ENCODE data around the gene KCNJ16. TPM values are rescaled to one million over a fixed set of nuclear protein-coding genes. Genes with fewer than 3 reads are reported as not detected.

The KCNJ16 gene
- total RNA-seq, 1 donor from 2014 or later, result 0.27 TPM

- Mint-ChIP-seq H3K4me1 (ENCODE audit: low read depth, unreplicated experiment) (no peaks in the 10 kb centered on the region), H3K4me3 (ENCODE audit: unreplicated experiment) (no peak overlapping the region), H3K27me3 (ENCODE audit: unreplicated experiment) (no peaks in the 10 kb centered on the region), H3K27ac (ENCODE audit: unreplicated experiment) (no peak overlapping the region), H3K9me3 (ENCODE audit: unreplicated experiment) (no peaks in the 10 kb centered on the region), H3K36me3 (ENCODE audit: unreplicated experiment) (no peaks in the 10 kb centered on the region)
- TF ChIP-seq CTCF (IDR thresholded peaks at IDR 0.05; ENCODE audit: partially characterized antibody, unreplicated experiment), result no peak
- no peak for DNase-seq
Measured at GRCh38 chr17:70086516-70086915, 11.5 kb downstream of the KCNJ16 start.

GRCh38 chr17:70089513-70090148 lies 14.6 kb downstream of the KCNJ16 start:
- no peak for TF ChIP-seq CTCF (IDR thresholded peaks at IDR 0.05; ENCODE audit: partially characterized antibody, unreplicated experiment)
- H3K36me3 Mint-ChIP-seq (ENCODE audit: unreplicated experiment), result no peaks in the 10 kb centered on the region
- no peaks in the 10 kb centered on the region for H3K9me3 Mint-ChIP-seq (ENCODE audit: unreplicated experiment)
- H3K4me3 Mint-ChIP-seq (ENCODE audit: unreplicated experiment), result no peak overlapping the region
- H3K27ac Mint-ChIP-seq (ENCODE audit: unreplicated experiment), result no peak overlapping the region
- no peaks in the 10 kb centered on the region for H3K4me1 Mint-ChIP-seq (ENCODE audit: low read depth, unreplicated experiment)
- no peak for DNase-seq
- no peaks in the 10 kb centered on the region for H3K27me3 Mint-ChIP-seq (ENCODE audit: unreplicated experiment)

- no peak for TF ChIP-seq CTCF (IDR thresholded peaks at IDR 0.05; ENCODE audit: partially characterized antibody, unreplicated experiment)
- Mint-ChIP-seq H3K9me3 (ENCODE audit: unreplicated experiment) (no peaks in the 10 kb centered on the region), H3K27ac (ENCODE audit: unreplicated experiment) (no peak overlapping the region), H3K36me3 (ENCODE audit: unreplicated experiment) (no peaks in the 10 kb centered on the region), H3K4me1 (ENCODE audit: low read depth, unreplicated experiment) (no peaks in the 10 kb centered on the region), H3K4me3 (ENCODE audit: unreplicated experiment) (no peak overlapping the region), H3K27me3 (ENCODE audit: unreplicated experiment) (no peaks in the 10 kb centered on the region)
- no peak for DNase-seq
Measured at GRCh38 chr17:70091005-70091568, 16.1 kb downstream of the KCNJ16 start.

GRCh38 chr17:70091696-70092095 lies 16.7 kb downstream of the KCNJ16 start:
- Mint-ChIP-seq H3K36me3 (ENCODE audit: unreplicated experiment) (no peaks in the 10 kb centered on the region), H3K27ac (ENCODE audit: unreplicated experiment) (no peak overlapping the region), H3K27me3 (ENCODE audit: unreplicated experiment) (no peaks in the 10 kb centered on the region), H3K4me1 (ENCODE audit: low read depth, unreplicated experiment) (no peaks in the 10 kb centered on the region), H3K9me3 (ENCODE audit: unreplicated experiment) (no peaks in the 10 kb centered on the region), H3K4me3 (ENCODE audit: unreplicated experiment) (no peak overlapping the region)
- no peak for DNase-seq
- no peak for TF ChIP-seq CTCF (IDR thresholded peaks at IDR 0.05; ENCODE audit: partially characterized antibody, unreplicated experiment)

GRCh38 chr17:70093163-70093562 lies 18.1 kb downstream of the KCNJ16 start:
- H3K27ac Mint-ChIP-seq (ENCODE audit: unreplicated experiment), result no peak overlapping the region
- H3K27me3 Mint-ChIP-seq (ENCODE audit: unreplicated experiment), result no peaks in the 10 kb centered on the region
- H3K4me1 Mint-ChIP-seq (ENCODE audit: low read depth, unreplicated experiment), result no peaks in the 10 kb centered on the region
- no peak overlapping the region for H3K4me3 Mint-ChIP-seq (ENCODE audit: unreplicated experiment)
- no peaks in the 10 kb centered on the region for H3K36me3 Mint-ChIP-seq (ENCODE audit: unreplicated experiment)
- H3K9me3 Mint-ChIP-seq (ENCODE audit: unreplicated experiment), result no peaks in the 10 kb centered on the region
- DNase-seq, result no peak
- TF ChIP-seq CTCF (IDR thresholded peaks at IDR 0.05; ENCODE audit: partially characterized antibody, unreplicated experiment), result no peak
